ENCODE results near the gene CRYM. TPM values are rescaled to one million over a fixed set of nuclear protein-coding genes. Genes with fewer than 3 reads are reported as not detected.
A peak's percentile ranks its signal among the peaks of the same experiment; 100 is the strongest.

Gene CRYM
- total RNA-seq, 4 donors from 2014 or later, result 1.2 to 1.4 TPM; not detected in 2

- TF ChIP-seq CTCF (IDR thresholded peaks at IDR 0.05), result no peak
- no peak for ATAC-seq (ENCODE audit: low FRiP score)
- no peak for DNase-seq (ENCODE audit: low spot score)
Observed at GRCh38 chr16:21264571-21265036, 13.5 kb downstream of the CRYM start.

GRCh38 chr16:21263640-21264570, 14.2 kb downstream of the CRYM start:
- TF ChIP-seq CTCF (IDR thresholded peaks at IDR 0.05), result no peak
- ATAC-seq (ENCODE audit: low FRiP score), result no peak
- no peak for DNase-seq (ENCODE audit: low spot score)

- ATAC-seq (ENCODE audit: low FRiP score) (no peak), DNase-seq (ENCODE audit: low spot score) (no peak)
- TF ChIP-seq CTCF (IDR thresholded peaks at IDR 0.05), result no peak
Observed at GRCh38 chr16:21262779-21263639, 15.1 kb downstream of the CRYM start.

GRCh38 chr16:21260870-21261791, 17.0 kb downstream of the CRYM start:
- ATAC-seq (ENCODE audit: low FRiP score) (peak; percentile 85), DNase-seq (ENCODE audit: low spot score) (no peak)
- TF ChIP-seq CTCF (IDR thresholded peaks at IDR 0.05), result no peak

- no peak for TF ChIP-seq CTCF (IDR thresholded peaks at IDR 0.05)
- ATAC-seq (ENCODE audit: low FRiP score) (no peak), DNase-seq (ENCODE audit: low spot score) (no peak)
Observed at GRCh38 chr16:21257284-21257683, 20.8 kb downstream of the CRYM start.

- no peak for DNase-seq (ENCODE audit: low spot score)
- TF ChIP-seq CTCF (IDR thresholded peaks at IDR 0.05), result no peak
- no peak for ATAC-seq (ENCODE audit: low FRiP score)
Observed at GRCh38 chr16:21256636-21257035, 21.5 kb downstream of the CRYM start.

Data from omental fat pad (tissue), 4 donors.